ENCODE data around the gene SYNM.

DNA sequence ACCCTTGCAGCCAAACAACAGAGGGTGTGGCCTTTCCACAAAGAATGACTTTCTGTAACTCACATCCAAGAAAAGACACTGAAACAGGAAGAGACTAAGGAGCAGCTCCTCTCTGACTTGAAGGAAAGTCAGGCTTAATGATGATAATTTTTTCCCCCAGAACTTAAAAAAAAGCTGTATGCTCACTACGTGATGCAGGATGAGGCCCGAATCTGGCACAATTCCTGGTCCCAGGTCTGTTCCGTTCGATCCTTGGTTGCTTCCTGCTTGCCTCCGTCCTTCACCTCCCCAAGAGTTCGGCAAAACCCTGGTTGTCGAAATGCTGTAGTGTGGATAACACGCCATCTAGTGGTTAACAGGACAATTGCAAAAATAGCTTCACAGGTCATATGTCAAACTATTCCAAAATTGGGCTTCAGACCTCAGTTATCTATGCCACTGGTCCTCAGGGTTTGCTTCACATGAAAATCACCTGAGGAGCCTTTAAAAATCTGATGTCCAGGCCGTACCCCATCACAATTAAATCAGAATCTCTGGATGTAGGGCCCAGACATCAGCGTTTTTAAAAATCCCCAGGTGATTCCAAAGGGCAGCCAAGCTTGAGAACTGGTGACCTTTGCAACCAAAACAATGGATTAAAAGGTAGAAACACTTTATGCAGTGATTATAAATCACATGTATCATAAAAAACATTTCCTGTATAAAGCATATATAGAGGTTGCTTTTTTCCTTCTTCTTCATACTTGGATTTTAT is 28.1 kb upstream of the SYNM start:
- TF ChIP-seq POLR2AphosphoS5 (IDR thresholded peaks at IDR 0.05; ENCODE audit: low read depth, low read length): no peak
- TF ChIP-seq TAF1 (IDR thresholded peaks at IDR 0.05; ENCODE audit: borderline replicate concordance, insufficient read depth, low read length): no peak
- peak; percentile 72 for TF ChIP-seq FOXP2 (optimal IDR thresholded peaks at IDR 0.05; ENCODE audit: borderline replicate concordance, extremely low read depth, extremely low read length, insufficient read depth)
- TF ChIP-seq, protein P1, sequence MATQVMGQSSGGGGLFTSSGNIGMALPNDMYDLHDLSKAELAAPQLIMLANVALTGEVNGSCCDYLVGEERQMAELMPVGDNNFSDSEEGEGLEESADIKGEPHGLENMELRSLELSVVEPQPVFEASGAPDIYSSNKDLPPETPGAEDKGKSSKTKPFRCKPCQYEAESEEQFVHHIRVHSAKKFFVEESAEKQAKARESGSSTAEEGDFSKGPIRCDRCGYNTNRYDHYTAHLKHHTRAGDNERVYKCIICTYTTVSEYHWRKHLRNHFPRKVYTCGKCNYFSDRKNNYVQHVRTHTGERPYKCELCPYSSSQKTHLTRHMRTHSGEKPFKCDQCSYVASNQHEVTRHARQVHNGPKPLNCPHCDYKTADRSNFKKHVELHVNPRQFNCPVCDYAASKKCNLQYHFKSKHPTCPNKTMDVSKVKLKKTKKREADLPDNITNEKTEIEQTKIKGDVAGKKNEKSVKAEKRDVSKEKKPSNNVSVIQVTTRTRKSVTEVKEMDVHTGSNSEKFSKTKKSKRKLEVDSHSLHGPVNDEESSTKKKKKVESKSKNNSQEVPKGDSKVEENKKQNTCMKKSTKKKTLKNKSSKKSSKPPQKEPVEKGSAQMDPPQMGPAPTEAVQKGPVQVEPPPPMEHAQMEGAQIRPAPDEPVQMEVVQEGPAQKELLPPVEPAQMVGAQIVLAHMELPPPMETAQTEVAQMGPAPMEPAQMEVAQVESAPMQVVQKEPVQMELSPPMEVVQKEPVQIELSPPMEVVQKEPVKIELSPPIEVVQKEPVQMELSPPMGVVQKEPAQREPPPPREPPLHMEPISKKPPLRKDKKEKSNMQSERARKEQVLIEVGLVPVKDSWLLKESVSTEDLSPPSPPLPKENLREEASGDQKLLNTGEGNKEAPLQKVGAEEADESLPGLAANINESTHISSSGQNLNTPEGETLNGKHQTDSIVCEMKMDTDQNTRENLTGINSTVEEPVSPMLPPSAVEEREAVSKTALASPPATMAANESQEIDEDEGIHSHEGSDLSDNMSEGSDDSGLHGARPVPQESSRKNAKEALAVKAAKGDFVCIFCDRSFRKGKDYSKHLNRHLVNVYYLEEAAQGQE (IDR thresholded peaks at IDR 0.05; ENCODE audit: insufficient read depth in 1 of 2, low read depth in 2 of 2, low read length in 2 of 2): no peak
- 0 out of 2 replicates have a peak, but pooled peaks have one; percentile 81 for TF ChIP-seq SIN3A (IDR thresholded peaks at IDR 0.05; ENCODE audit: borderline replicate concordance, insufficient read depth, low read length)

Data from PFSK-1 (cell line).